IMR-90 (cell line): ENCODE results near the gene GALNT14. TPM values are rescaled to one million over a fixed set of nuclear protein-coding genes. Genes with fewer than 3 reads are reported as not detected.

Experiments used
- ATAC-seq: fragments of 200-7000 bp; cut with Tn5 transposase; 2 replicates; pipeline ENCODE4 v1.9.1; 2020; ENCODE audit warnings: low read depth, mild to moderate bottlenecking, moderate library complexity
- BruUV-seq: library from RNA; stranded (reverse); fragments of 400-500 nt; replicated peaks from 2 replicates; lab custom pipeline; 2021; lab: Mats Ljungman, UMichigan
- CTCF ChIA-PET: fragments of 300-600 bp; formaldehyde crosslinking; extraction: SDS; loops from one replicate; lab custom pipeline; 2021; ENCODE audit warnings: antibody characterized with exemption; lab: Yijun Ruan, JAX
- POLR2A ChIA-PET: fragments of 300-600 bp; sonication (Branson Sonifier 250); formaldehyde crosslinking; loops from one replicate; lab custom pipeline; 2022; ENCODE audit warnings: antibody characterized with exemption; ENCODE audit not compliant: unreplicated experiment; lab: Charles Lee
- DNase-seq: peaks from one replicate; pipeline ENCODE4 v3.0.0; 2013
- H2AFZ ChIP-seq: replicated peaks from 2 replicates; pipeline ENCODE3; 2013; ENCODE audit warnings: low read length, mild to moderate bottlenecking; ENCODE audit not compliant: poor library complexity
- H2AK5ac ChIP-seq: 2 replicates; pipeline ENCODE4 v1.6.1; 2013; ENCODE audit warnings: low read depth, low read length, inconsistent platforms
- H2AK9ac ChIP-seq: replicated peaks from 2 replicates; pipeline ENCODE3; 2013; ENCODE audit warnings: mild to moderate bottlenecking, low read depth, low read length, moderate library complexity; ENCODE audit not compliant: poor library complexity
- H2BK120ac ChIP-seq: 2 replicates; pipeline ENCODE4 v1.6.1; 2013; ENCODE audit warnings: low read depth, low read length, inconsistent platforms
- H2BK15ac ChIP-seq: 3 replicates; pipeline ENCODE4 v1.6.1; 2013; ENCODE audit warnings: low read depth, low read length, inconsistent platforms
- H2BK20ac ChIP-seq: 2 replicates; pipeline ENCODE4 v1.6.1; 2013; ENCODE audit warnings: low read depth, mild to moderate bottlenecking, inconsistent platforms, low read length, moderate library complexity
- H2BK5ac ChIP-seq: 2 replicates; pipeline ENCODE4 v1.6.1; 2013; ENCODE audit warnings: mild to moderate bottlenecking, low read depth, low read length, inconsistent platforms; ENCODE audit not compliant: poor library complexity, severe bottlenecking
- H3K14ac ChIP-seq: replicated peaks from 2 replicates; pipeline ENCODE4 v1.6.1; 2013; ENCODE audit warnings: low read depth, low read length, inconsistent platforms
- H3K18ac ChIP-seq: 2 replicates; pipeline ENCODE4 v1.6.1; 2013; ENCODE audit warnings: low read depth, low read length, control low read depth
- H3K23ac ChIP-seq: 2 replicates; pipeline ENCODE4 v1.6.1; 2013; ENCODE audit warnings: low read depth, low read length, inconsistent platforms
- H3K27ac ChIP-seq: 2 replicates; pipeline ENCODE4 v1.5.1; 2013; ENCODE audit warnings: mild to moderate bottlenecking, control low read depth, low read length; ENCODE audit not compliant: insufficient read depth
- H3K27me3 ChIP-seq: 2 replicates; pipeline ENCODE4 v1.6.1; 2013; ENCODE audit warnings: low read length; ENCODE audit not compliant: control insufficient read depth, insufficient read depth
- H3K36me3 ChIP-seq: 2 replicates; pipeline ENCODE4 v1.6.1; 2013; ENCODE audit warnings: low read length, mixed read lengths; ENCODE audit not compliant: control insufficient read depth, insufficient read depth
- H3K4ac ChIP-seq: 2 replicates; pipeline ENCODE4 v1.6.1; 2013; ENCODE audit warnings: low read depth, low read length, inconsistent platforms
- H3K4me1 ChIP-seq: 2 replicates; pipeline ENCODE4 v1.6.1; 2013; ENCODE audit warnings: low read length, mixed read lengths; ENCODE audit not compliant: control insufficient read depth, insufficient read depth
- H3K4me2 ChIP-seq: 2 replicates; pipeline ENCODE4 v1.6.1; 2013; ENCODE audit warnings: low read depth, mild to moderate bottlenecking, control low read depth, low read length, moderate library complexity
- H3K4me3 ChIP-seq: 2 replicates; pipeline ENCODE4 v1.5.1; 2013; ENCODE audit warnings: low read depth, mild to moderate bottlenecking, control low read depth, low read length, moderate library complexity; ENCODE audit not compliant: insufficient read depth
- H3K56ac ChIP-seq: 2 replicates; pipeline ENCODE4 v1.6.1; 2013; ENCODE audit warnings: low read length, inconsistent platforms; ENCODE audit not compliant: insufficient read depth; ENCODE audit errors: extremely low read depth
- H3K79me1 ChIP-seq, 2 experiments: 2 replicates each; pipeline ENCODE4 v1.6.1; 2013; ENCODE audit warnings: low read length in 2 of 2, inconsistent platforms in 1 of 2, low read depth in 1 of 2
- H3K9ac ChIP-seq: 2 replicates; pipeline ENCODE4 v1.6.1; 2013; ENCODE audit warnings: low read depth, low read length, control low read depth
- H3K9me1 ChIP-seq: 2 replicates; pipeline ENCODE4 v1.6.1; 2013; ENCODE audit warnings: low read length, inconsistent platforms; ENCODE audit not compliant: insufficient read depth
- H3K9me3 ChIP-seq: 2 replicates; pipeline ENCODE4 v1.6.1; 2013; ENCODE audit warnings: low read length; ENCODE audit not compliant: control insufficient read depth, insufficient read depth
- H4K20me1 ChIP-seq: 2 replicates; pipeline ENCODE4 v1.6.1; 2013; ENCODE audit warnings: low read length, inconsistent platforms; ENCODE audit not compliant: insufficient read depth
- H4K5ac ChIP-seq: 2 replicates; pipeline ENCODE4 v1.6.1; 2013; ENCODE audit warnings: mild to moderate bottlenecking, low read depth, low read length, control low read depth
- H4K8ac ChIP-seq, 2 experiments: 2 replicates each; pipeline ENCODE4 v1.6.1; 2013; ENCODE audit warnings: low read depth in 2 of 2, low read length in 2 of 2, control low read depth in 1 of 2, inconsistent platforms in 1 of 2
- H4K91ac ChIP-seq: 2 replicates; pipeline ENCODE4 v1.6.1; 2013; ENCODE audit warnings: low read depth, low read length, inconsistent platforms; ENCODE audit not compliant: insufficient read depth
- BHLHE40 ChIP-seq: fragments of 150-350 bp; IDR thresholded peaks from 2 replicates; pipeline ENCODE4 v1.6.1; 2016; ENCODE audit warnings: mild to moderate bottlenecking, low read depth, low read length
- CEBPB ChIP-seq: IDR thresholded peaks from 2 replicates; pipeline ENCODE4 v1.6.1; 2012; ENCODE audit warnings: low read depth, low read length, improper control_type of control experiment
- MAFK ChIP-seq: IDR thresholded peaks from 2 replicates; pipeline ENCODE4 v1.6.1; 2012; ENCODE audit warnings: low read depth, low read length, improper control_type of control experiment
- POLR2A ChIP-seq: IDR thresholded peaks from 2 replicates; pipeline ENCODE4 v1.6.1; 2012; ENCODE audit warnings: mild to moderate bottlenecking, low read depth, low read length
- WGBS, 2 experiments: methylation state at CpG; one replicate each; pipeline versions ENCODE4 v1.1.5 to v1.1.7; 2013; ENCODE audit warnings: missing lambda C conversion rate in 2 of 2; ENCODE audit not compliant: insufficient read length in 1 of 2; ENCODE audit errors: extremely low coverage in 2 of 2; 5-methylcytosine and 5-hydroxymethylcytosine counted together
- dilution Hi-C: fragments of 300-500 bp; cut with HindIII; formaldehyde crosslinking; loops from one replicate; pipeline ENCODE4 v1.14.3; 2018; ENCODE audit warnings: low sequenced_read_pairs; ENCODE audit not compliant: unreplicated experiment
- in situ Hi-C: fragments of 300-500 bp; cut with MboI; formaldehyde crosslinking; loops from 3 replicates; pipeline ENCODE4 v1.14.3; 2019; ENCODE audit warnings: low sequenced_read_pairs, inconsistent platforms, mixed read lengths
- intact Hi-C: fragments of 100-400 bp; cut with micrococcal nuclease; formaldehyde crosslinking; loops from 2 replicates; pipeline ENCODE4 v1.10.0; 2022
- polyA plus RNA-seq, 3 experiments: library from polyadenylated mRNA; depleted of rRNA; stranded (reverse); fragments of >200 nt; gene quantifications; 2 replicates each; pipeline ENCODE4 v1.2.3, GENCODE V29; 2012; ENCODE audit warnings: low replicate concordance in 1 of 3
- total RNA-seq: library from RNA; depleted of rRNA; stranded (reverse); fragments of >200 nt; gene quantifications from 2 replicates; pipeline ENCODE4 v1.2.3, GENCODE V29; 2012

The GALNT14 gene
- total and polyA plus RNA-seq, 2 of the 4 experiments (the other 2 are of a cell fraction) = 0.15 to 0.18 TPM

DNA sequence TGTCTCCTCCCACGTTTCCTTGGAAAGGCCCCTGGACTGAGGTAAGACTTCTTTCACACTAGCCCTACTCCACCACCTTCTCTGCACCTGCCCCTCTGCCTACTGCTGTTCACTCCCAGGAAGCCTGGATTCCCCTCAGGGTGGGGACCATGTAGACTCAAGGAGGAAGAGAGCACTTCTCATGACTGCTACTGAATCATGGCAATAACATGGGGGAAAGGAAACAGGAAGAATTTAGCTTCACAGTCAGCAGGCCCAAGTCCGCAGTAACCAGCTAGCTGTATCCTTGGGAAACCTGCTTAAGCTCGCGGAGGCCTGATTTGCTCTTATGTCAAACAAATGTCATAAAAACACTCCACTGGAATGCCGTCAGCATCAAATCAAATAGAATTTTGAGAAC lies 204.7 kb downstream of the GALNT14 start:
- intact Hi-C loops = no loop called here
- no TSS peak for BruUV-seq
- Histone ChIP-seq H3K4me3 (no peak overlapping the region), H3K4ac (no peak overlapping the region), H3K4me2 (no peak overlapping the region), H4K91ac (no peak overlapping the region), H4K8ac (no peak overlapping the region), H2AFZ (no peak overlapping the region), H3K23ac (no peak overlapping the region), H3K18ac (no peak overlapping the region), H3K14ac (no peak overlapping the region), H3K9me1 (no peaks in the 10 kb centered on the region), H2AK9ac (peak overlapping the region; percentile 34), H4K20me1 (no peaks in the 10 kb centered on the region), H3K36me3 (no peaks in the 10 kb centered on the region), H4K5ac (no peak overlapping the region), H3K9ac (no peak overlapping the region), H3K79me1 (no peaks in the 10 kb centered on the region), H3K4me1 (no peaks in the 10 kb centered on the region), H3K56ac (no peak overlapping the region), H2BK5ac (no peak overlapping the region), H2BK15ac (no peak overlapping the region), H2AK5ac (no peak overlapping the region), H2BK120ac (no peak overlapping the region), H3K27ac (no peak overlapping the region), H3K27me3 (no peaks in the 10 kb centered on the region; the same call in 1 of the 2 replicates), H2BK20ac (no peak overlapping the region), H3K9me3 (no peaks in the 10 kb centered on the region)
- ChIA-PET POLR2A (no interaction called here), CTCF (no interaction called here)
- dilution Hi-C loops = no loop called here
- ATAC-seq (no peak), DNase-seq (no peak)
- no CpG with 5 or more reads among the region's 5 CpGs for WGBS, 2 experiments
- in situ Hi-C loops = no loop called here
- no peak for TF ChIP-seq BHLHE40
- no peak for TF ChIP-seq POLR2A
- no peak for TF ChIP-seq MAFK
- no peak for TF ChIP-seq CEBPB
